ENCODE data around the gene CSRNP3.

DNA sequence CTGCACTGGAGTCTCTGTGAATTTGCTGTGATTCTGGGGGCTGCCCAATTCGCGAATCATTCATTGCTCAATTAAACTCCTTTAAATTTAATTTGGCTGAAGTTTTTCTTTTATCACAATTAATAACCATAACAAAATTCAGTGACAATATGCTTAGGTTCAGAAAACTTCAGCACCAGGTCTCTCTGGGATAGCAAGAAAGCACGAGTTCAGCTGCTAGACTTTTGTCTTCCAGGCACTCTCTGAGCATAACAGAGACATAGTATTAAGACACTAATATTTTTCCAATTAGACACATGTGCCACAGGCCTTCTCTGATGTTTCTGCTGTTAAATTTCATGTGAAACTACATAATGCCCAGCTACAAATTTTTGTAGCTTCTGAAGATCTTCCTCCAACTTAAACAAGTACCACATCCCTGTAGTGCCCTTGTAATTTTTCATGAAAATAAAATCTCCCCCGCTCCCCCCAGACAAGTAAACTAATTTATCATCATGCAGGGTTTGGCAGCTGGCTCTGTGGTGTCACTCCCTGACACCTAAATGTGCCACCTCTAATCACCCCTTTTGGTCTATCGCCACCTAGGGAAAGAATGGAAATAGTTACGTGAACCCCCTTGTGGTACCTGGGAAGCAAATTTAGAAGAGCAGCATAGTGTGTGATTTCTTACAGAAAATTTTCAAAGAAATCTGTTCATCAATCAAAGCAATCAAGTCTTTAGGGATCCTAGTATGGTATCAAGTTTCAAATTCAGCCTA is 94.1 kb downstream of the CSRNP3 start:
- TF ChIP-seq, protein P1, sequence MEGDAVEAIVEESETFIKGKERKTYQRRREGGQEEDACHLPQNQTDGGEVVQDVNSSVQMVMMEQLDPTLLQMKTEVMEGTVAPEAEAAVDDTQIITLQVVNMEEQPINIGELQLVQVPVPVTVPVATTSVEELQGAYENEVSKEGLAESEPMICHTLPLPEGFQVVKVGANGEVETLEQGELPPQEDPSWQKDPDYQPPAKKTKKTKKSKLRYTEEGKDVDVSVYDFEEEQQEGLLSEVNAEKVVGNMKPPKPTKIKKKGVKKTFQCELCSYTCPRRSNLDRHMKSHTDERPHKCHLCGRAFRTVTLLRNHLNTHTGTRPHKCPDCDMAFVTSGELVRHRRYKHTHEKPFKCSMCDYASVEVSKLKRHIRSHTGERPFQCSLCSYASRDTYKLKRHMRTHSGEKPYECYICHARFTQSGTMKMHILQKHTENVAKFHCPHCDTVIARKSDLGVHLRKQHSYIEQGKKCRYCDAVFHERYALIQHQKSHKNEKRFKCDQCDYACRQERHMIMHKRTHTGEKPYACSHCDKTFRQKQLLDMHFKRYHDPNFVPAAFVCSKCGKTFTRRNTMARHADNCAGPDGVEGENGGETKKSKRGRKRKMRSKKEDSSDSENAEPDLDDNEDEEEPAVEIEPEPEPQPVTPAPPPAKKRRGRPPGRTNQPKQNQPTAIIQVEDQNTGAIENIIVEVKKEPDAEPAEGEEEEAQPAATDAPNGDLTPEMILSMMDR (IDR thresholded peaks at IDR 0.05) = no peak
- no peak for TF ChIP-seq POLR2A (IDR thresholded peaks at IDR 0.05)
